IPS-NIHi11 (cell line): ENCODE data around the gene FFAR2.
"Not testable (repeated sequence)": the region's sequence is repeated elsewhere in the genome, so short reads cannot be mapped to it uniquely, and the experiment has no call there.

Source experiments
- DNase-seq: peaks from one replicate; pipeline ENCODE4 v3.0.0; 2012; ENCODE audit warnings: mixed read lengths, low spot score

The FFAR2 gene

DNA sequence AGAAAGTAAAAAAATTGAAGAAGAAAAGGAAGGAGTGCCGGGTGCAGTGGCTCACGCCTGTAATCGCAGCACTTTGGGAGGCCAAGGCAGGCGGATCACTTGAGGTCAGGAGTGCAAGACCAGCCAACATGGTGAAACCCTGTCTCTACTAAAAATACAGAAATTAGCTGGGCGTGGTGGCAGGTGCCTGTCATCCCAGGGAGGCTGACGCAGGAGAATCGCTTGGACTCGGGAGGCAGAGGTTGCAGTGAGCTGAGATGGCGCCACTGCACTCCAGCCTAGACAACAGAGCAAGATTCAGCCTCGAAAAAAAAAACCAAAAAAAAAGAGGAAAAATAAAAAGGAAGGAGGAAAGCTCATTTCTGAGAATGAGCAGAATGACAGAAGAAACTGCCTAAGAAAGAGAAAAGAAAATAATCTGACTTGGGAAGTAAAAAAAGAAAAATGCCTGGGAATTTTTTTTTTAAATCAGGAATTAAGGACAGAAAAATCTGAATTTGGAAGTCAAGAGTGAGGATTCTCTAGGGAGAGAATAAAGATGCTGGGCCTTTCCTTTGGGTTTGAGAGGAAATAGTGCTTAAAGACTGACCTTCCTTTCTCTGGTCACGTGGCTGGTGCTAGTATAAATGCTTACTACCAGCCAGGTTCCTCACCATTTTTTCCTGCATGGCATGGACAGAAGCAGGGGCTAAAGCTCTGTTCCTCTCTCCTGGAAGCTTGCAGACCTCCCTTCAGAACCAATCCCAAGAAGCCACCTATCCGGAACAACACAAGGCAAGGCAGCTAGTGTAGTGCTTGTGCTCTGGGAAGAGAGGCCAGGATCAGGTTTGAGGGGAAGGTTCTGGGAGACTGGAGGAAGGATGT is at the start of gene FFAR2:
Gene FFAR2, plus strand, starts transcription at position 652 of the 864 bp plus-strand sequence. CDS start 1,458 bp downstream, outside the sequence.
- no peak for DNase-seq

- DNase-seq = no peak
Measured at GRCh38 chr19:35398570-35398969, 49.5 kb upstream of the FFAR2 start.

GRCh38 chr19:35399231-35399630 is 48.8 kb upstream of the FFAR2 start:
- DNase-seq = no peak

DNA sequence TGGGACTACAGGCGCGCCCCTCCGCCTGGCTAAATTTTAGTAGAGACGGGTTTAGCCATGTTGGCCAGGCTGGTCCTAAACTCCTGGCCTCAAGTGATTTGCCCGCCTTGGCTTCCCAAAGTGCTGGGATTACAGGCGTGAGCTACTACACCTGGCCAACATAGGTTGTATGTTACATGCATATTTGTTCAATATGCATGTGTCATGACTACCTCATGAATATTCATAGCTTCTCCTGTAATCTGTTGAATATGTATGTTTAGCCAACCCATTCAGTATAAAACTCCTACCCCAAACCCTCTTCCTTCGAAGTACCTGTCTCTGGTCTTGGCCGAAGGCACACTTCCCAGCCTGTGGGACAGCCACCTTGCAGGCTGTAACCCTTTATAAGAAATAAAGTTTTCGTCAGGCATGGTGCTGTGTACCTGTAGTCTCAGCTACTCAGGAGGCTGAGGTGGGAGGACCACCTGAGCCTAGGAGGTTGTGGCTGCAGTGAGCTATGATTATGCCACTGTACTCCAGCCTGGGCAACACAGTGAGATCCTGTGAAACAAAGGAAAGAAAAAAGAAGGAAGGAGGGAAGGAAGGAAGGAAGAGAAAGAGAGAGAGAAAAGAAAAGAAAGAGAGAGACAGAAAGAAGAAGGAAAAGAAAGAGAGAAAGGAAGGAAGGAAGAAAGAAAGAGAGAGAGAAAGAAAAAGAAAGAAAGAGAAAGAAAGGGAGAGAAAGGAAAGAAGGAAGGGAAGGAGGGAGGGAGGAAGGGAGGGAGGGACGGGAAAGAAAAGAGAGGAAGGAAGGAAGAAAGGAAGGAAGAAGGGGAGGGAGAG is 47.9 kb upstream of the FFAR2 start:
- no peak for DNase-seq

- no peak for DNase-seq
Measured at GRCh38 chr19:35400773-35401100, 47.3 kb upstream of the FFAR2 start.

GRCh38 chr19:35401416-35401815 is 46.6 kb upstream of the FFAR2 start:
- not testable (repeated sequence) for DNase-seq

GRCh38 chr19:35403116-35403760 is 44.8 kb upstream of the FFAR2 start:
- no peak for DNase-seq

GRCh38 chr19:35404879-35405622 is 43.0 kb upstream of the FFAR2 start:
- no peak for DNase-seq

GRCh38 chr19:35407619-35408018 is 40.4 kb upstream of the FFAR2 start:
- DNase-seq = no peak

DNA sequence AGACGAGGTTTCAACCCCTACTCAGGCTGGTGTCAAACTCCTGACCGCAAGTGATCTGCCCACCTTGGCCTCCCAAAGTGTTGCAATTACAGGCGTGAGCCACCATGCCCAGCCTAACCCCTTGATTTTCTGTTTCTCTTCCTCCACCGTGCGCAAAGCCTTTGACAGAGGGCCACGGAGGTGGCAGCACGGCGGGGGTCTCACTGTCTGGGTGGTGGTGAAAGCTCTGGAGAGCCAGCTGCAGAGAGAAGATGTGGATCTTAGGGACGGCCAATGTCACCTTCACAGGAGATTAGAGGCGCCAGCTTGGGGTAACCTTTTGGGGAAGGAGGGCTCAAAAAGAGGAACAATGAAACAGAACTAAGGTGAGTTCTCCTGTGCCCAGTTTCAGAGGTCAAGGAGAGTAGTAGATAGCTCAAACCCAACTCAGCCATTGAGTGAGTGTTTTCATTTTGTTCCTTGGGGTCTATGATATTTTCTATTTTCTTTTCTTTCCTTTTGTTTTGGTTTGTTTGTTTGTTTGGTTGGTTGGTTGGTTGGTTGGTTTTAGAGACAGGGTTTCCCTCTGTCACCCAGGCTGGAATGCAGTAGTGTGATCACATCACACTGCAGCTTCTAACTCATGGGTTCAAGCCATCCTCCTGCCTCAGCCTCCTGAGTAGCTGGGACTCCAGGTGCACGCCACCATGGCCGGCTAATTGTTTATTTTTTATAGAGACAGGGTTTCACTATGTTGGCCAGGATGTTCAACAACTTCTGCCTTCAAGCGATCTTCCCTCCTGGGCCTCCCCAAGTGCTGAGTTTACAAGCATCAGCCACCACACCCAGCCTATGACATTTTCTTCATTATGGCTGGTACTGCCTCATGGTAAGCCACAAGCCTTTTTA is 39.5 kb upstream of the FFAR2 start:
- no peak for DNase-seq

- no peak for DNase-seq
Measured at GRCh38 chr19:35409191-35409590, 38.9 kb upstream of the FFAR2 start.

DNA sequence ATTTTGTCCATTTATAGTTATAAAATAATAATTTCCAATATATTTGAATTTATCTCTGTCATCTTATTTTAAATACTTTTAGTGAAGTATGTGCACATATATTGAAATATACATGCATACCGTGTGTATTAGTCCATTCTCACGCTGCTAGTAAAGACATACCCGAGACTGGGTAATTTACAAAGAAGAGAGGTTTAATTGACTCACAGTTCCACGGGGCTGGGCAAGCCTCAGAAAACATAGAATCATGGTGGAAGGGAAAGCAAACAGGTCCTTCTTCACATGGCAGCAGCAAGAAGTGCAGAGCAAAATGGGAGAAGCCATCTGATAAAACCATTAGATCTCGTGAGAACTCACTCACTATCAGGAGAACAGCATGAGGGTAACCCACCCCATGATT is 37.6 kb upstream of the FFAR2 start:
- DNase-seq = no peak

DNA sequence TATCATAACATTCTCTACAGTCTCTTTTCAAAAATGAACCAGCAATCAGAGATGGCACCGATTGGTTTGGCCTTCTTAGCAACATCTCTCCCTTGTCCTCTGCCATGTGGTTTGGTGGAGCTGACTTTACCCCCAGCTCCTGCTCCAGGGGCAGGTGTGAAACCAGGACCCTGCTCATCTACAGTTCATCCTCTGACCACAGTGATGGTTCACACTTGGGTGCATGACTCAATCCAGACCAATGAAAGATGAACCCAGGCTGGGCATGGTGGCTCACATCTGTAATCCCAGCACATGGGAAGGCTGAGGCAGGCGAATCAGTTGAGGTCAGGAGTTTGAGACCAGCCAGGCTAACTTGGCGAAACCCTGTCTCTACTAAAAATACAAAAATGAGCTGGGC is 33.6 kb upstream of the FFAR2 start:
- DNase-seq = no peak

- DNase-seq = no peak
Measured at GRCh38 chr19:35416331-35416730, 31.7 kb upstream of the FFAR2 start.

DNA sequence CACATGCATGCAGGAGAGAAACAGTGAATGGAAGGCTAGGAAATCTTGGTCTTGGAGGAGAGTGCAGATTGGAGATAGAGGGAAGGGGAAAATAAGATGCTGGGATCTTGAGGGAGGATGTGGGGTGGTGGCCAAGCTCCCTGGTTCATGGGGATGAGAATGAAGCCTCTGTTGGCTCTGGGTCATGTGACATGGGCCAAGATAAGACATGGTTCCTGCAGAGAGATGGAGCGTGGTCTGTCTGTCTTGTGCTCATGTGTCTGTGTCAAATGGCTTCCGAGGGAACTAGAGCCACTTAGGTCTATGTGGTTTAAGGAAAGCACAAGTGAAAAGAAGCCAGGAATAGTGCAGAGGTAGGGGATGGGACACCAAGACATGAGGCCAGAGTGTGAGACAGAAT is 30.8 kb upstream of the FFAR2 start:
- no peak for DNase-seq

GRCh38 chr19:35417713-35418534 is 30.1 kb upstream of the FFAR2 start:
- no peak for DNase-seq

- DNase-seq = no peak
Measured at GRCh38 chr19:35419046-35419445, 29.0 kb upstream of the FFAR2 start.

DNA sequence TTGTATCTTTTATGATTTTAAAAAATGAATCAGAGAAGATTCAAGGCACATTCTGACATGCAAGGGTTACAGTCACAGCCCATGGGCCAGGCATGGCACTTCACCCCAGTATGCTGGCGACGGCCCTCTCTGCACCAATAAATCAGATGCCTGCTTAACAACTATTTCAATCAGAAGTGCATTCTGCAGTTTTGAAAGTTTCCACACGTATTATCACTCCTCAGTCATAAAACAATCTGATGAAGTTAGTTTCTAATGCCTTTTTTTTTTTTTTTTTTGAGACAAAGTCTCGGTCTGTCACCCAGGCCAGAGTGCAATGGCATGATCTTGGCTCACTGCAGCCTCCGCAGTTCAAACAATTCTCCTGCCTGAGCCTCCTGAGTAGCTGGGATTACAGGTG is 28.3 kb upstream of the FFAR2 start:
- DNase-seq = no peak

- no peak for DNase-seq
Measured at GRCh38 chr19:35421362-35421761, 26.7 kb upstream of the FFAR2 start.

DNA sequence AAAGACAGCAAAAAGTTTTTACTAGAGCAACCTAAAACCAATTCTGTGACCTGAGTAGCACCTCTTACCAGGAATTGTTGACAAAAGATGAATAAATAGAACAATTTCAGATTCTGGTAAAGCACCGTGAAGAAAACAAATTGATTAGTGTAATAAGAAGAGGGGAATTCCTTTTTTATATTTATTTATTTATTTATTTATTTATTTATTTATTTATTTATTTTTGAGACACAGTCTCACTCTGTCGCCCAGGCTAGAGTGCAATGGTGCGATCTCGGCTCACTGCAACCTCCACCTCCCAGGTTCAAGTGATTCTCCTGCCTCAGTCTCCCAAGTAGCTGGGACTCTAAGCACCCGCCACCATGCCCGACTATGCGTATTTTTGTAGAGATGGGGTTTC is 24.7 kb upstream of the FFAR2 start:
- not testable (repeated sequence) for DNase-seq
